H1 (cell line): Measurements from ENCODE around the gene LLGL2. TPM values are rescaled to one million over a fixed set of nuclear protein-coding genes. Genes with fewer than 3 reads are reported as not detected.
A peak's percentile ranks its signal among the peaks of the same experiment; 100 is the strongest.

Experiments
- CTCF ChIA-PET: fragments of 300-600 bp; sonication (Branson Sonifier 250); formaldehyde crosslinking; loops from one replicate; lab custom pipeline; 2021; ENCODE audit not compliant: partially characterized antibody; lab: Charles Lee
- POLR2A ChIA-PET: fragments of 300-600 bp; sonication (Branson Sonifier 250); formaldehyde crosslinking; loops from one replicate; lab custom pipeline; 2021; ENCODE audit warnings: inconsistent platforms; ENCODE audit not compliant: partially characterized antibody; lab: Charles Lee
- DNase-seq, 2 experiments: peaks; one replicate each; pipeline versions ENCODE4 v3.0.0 to v3.0.0-alpha.2; 2010 to 2022; ENCODE audit warnings: low spot score in 2 of 2, low read depth in 1 of 2, mixed read lengths in 1 of 2
- FAIRE-seq: peaks from 2 replicates; lab custom pipeline; 2011; peaks lifted over from hg19 to GRCh38; lab: Jason Lieb, UNC
- H2AFZ ChIP-seq: 2 replicates; pipeline ENCODE4 v1.8.1; 2012; ENCODE audit warnings: low read length, inconsistent platforms
- H2AK5ac ChIP-seq: 2 replicates; pipeline ENCODE4 v1.6.1; 2013; ENCODE audit warnings: low read depth, low read length
- H2BK120ac ChIP-seq: replicated peaks from 2 replicates; pipeline ENCODE3; 2013; ENCODE audit warnings: low read depth, low read length, inconsistent platforms
- H2BK12ac ChIP-seq: 2 replicates; pipeline ENCODE4 v1.6.1; 2013; ENCODE audit warnings: low read depth, low read length
- H2BK15ac ChIP-seq: 2 replicates; pipeline ENCODE4 v1.6.1; 2013; ENCODE audit warnings: low read length
- H2BK20ac ChIP-seq: 2 replicates; pipeline ENCODE4 v1.6.1; 2013; ENCODE audit warnings: low read length
- H2BK5ac ChIP-seq: 2 replicates; pipeline ENCODE4 v1.6.1; 2013; ENCODE audit warnings: low read depth, low read length
- H3K14ac ChIP-seq: 2 replicates; pipeline ENCODE4 v1.6.1; 2013; ENCODE audit warnings: inconsistent platforms; ENCODE audit not compliant: insufficient read length
- H3K18ac ChIP-seq: 2 replicates; pipeline ENCODE4 v1.6.1; 2013; ENCODE audit warnings: low read length; ENCODE audit errors: extremely low read depth
- H3K23ac ChIP-seq: 2 replicates; pipeline ENCODE4 v1.6.1; 2013; ENCODE audit warnings: inconsistent platforms; ENCODE audit not compliant: insufficient read length
- H3K23me2 ChIP-seq: 2 replicates; pipeline ENCODE4 v1.6.1; 2013; ENCODE audit warnings: low read depth, low read length
- H3K27ac ChIP-seq: 2 replicates; pipeline ENCODE4 v1.6.1; 2011; ENCODE audit warnings: low read depth, low read length, inconsistent platforms
- H3K27me3 ChIP-seq, 4 experiments: replicated peaks in 1 of 4; 1 replicate in 1 of 4; 2 replicates in 3 of 4; pipeline versions ENCODE4 v1.6.1 to v1.8.1; 2011 to 2013; ENCODE audit warnings: low read length in 3 of 4, mild to moderate bottlenecking in 3 of 4, inconsistent platforms in 2 of 4, mixed read lengths in 2 of 4, moderate library complexity in 1 of 4; ENCODE audit not compliant: control insufficient read depth in 3 of 4, insufficient read depth in 3 of 4; ENCODE audit errors: extremely low read depth in 1 of 4
- H3K36me3 ChIP-seq, 4 experiments: 2 replicates each; pipeline versions ENCODE4 v1.6.1 to v1.8.1; 2011 to 2013; ENCODE audit warnings: mild to moderate bottlenecking in 4 of 4, low read length in 3 of 4, moderate library complexity in 2 of 4, control low read depth in 1 of 4, inconsistent platforms in 1 of 4; ENCODE audit not compliant: insufficient read depth in 4 of 4, control insufficient read depth in 2 of 4
- H3K4ac ChIP-seq: replicated peaks from 2 replicates; pipeline ENCODE3; 2013; ENCODE audit warnings: low read length, low read depth, mixed read lengths, inconsistent platforms; ENCODE audit not compliant: insufficient read length
- H3K4me1 ChIP-seq, 4 experiments: replicated peaks in 1 of 4; 1 replicate in 1 of 4; 2 replicates in 3 of 4; pipeline versions ENCODE4 v1.6.1 to v1.8.1; 2011 to 2013; ENCODE audit warnings: low read length in 3 of 4, inconsistent platforms in 2 of 4, mixed read lengths in 1 of 4; ENCODE audit not compliant: insufficient read depth in 4 of 4, control insufficient read depth in 3 of 4
- H3K4me2 ChIP-seq, 2 experiments: 2 replicates each; pipeline versions ENCODE4 v1.6.1 to v1.8.1; 2011 to 2013; ENCODE audit warnings: low read depth in 2 of 2, low read length in 2 of 2, control low read depth in 1 of 2, inconsistent platforms in 1 of 2, mild to moderate bottlenecking in 1 of 2; ENCODE audit not compliant: insufficient read depth in 1 of 2
- H3K4me3 ChIP-seq, 4 experiments: fragments of 200-600, 300-600 bp in 1 of 4; sonication (generic), shearing (Covaris generic), sonication (Bioruptor Twin) in 1 of 4; 2 replicates each; pipeline versions ENCODE4 v1.5.1 to v1.8.1; 2011 to 2016; ENCODE audit warnings: low read length in 4 of 4, low read depth in 3 of 4, control low read depth in 2 of 4, inconsistent platforms in 2 of 4, mild to moderate bottlenecking in 2 of 4, mixed read lengths in 1 of 4, moderate library complexity in 1 of 4; ENCODE audit not compliant: insufficient read depth in 2 of 4; ENCODE audit errors: extremely low read depth in 1 of 4
- H3K56ac ChIP-seq: replicated peaks from 2 replicates; pipeline ENCODE3; 2013; ENCODE audit warnings: low read depth, mild to moderate bottlenecking, mixed read lengths, low read length, inconsistent platforms; ENCODE audit not compliant: insufficient read length
- H3K79me1 ChIP-seq: 2 replicates; pipeline ENCODE4 v1.6.1; 2013; ENCODE audit warnings: low read depth, low read length, control low read depth
- H3K79me2 ChIP-seq, 2 experiments: 2 replicates each; pipeline versions ENCODE4 v1.6.1 to v1.8.1; 2012 to 2013; ENCODE audit warnings: low read length in 2 of 2, mild to moderate bottlenecking in 2 of 2, inconsistent platforms in 1 of 2; ENCODE audit not compliant: insufficient read depth in 2 of 2, control insufficient read depth in 1 of 2
- H3K9ac ChIP-seq, 4 experiments: replicated peaks in 1 of 4; 1 replicate in 1 of 4; 2 replicates in 3 of 4; pipeline versions ENCODE4 v1.6.1 to v1.8.1; 2011 to 2013; ENCODE audit warnings: low read depth in 3 of 4, low read length in 3 of 4, control low read depth in 2 of 4, mild to moderate bottlenecking in 2 of 4, moderate library complexity in 2 of 4, inconsistent platforms in 1 of 4; ENCODE audit errors: extremely low read depth in 1 of 4
- H3K9me3 ChIP-seq, 2 experiments: 2 replicates each; pipeline versions ENCODE4 v1.6.1 to v1.8.1; 2012 to 2013; ENCODE audit warnings: mild to moderate bottlenecking in 2 of 2, moderate library complexity in 2 of 2, control low read depth in 1 of 2, inconsistent platforms in 1 of 2, low read depth in 1 of 2, low read length in 1 of 2, mixed read lengths in 1 of 2; ENCODE audit not compliant: insufficient read depth in 2 of 2
- H4K20me1 ChIP-seq, 2 experiments: replicated peaks in 1 of 2; 2 replicates each; pipeline versions ENCODE3 to v1.8.1; 2011 to 2013; ENCODE audit warnings: inconsistent platforms in 2 of 2, low read length in 2 of 2, mild to moderate bottlenecking in 1 of 2; ENCODE audit not compliant: insufficient read depth in 2 of 2, control insufficient read depth in 1 of 2
- H4K5ac ChIP-seq: 2 replicates; pipeline ENCODE4 v1.6.1; 2013; ENCODE audit warnings: low read length, low read depth, mixed read lengths, inconsistent platforms; ENCODE audit not compliant: insufficient read length
- H4K8ac ChIP-seq: 2 replicates; pipeline ENCODE4 v1.8.0; 2013; ENCODE audit warnings: mild to moderate bottlenecking, moderate library complexity, low read length, inconsistent platforms; ENCODE audit not compliant: insufficient read depth; ENCODE audit errors: extremely low read depth
- H4K91ac ChIP-seq: replicated peaks from 2 replicates; pipeline ENCODE3; 2013; ENCODE audit warnings: low read length, mixed read lengths, inconsistent platforms; ENCODE audit not compliant: insufficient read length
- RNF2 ChIP-seq: fragments of 200-900, 300-1000 bp; sonication (generic); IDR thresholded peaks from 2 replicates; pipeline ENCODE4 v1.7.1; 2016; ENCODE audit warnings: borderline replicate concordance, low read depth, mild to moderate bottlenecking, antibody characterized with exemption, low read length; ENCODE audit not compliant: poor library complexity, severe bottlenecking; ENCODE audit errors: missing control alignments
- USF2 ChIP-seq: IDR thresholded peaks from 2 replicates; pipeline ENCODE4 v1.6.1; 2011; ENCODE audit warnings: low read length, improper control_type of control experiment
- WGBS, 2 experiments: shearing (Covaris generic) in 1 of 2; methylation state at CpG; one replicate each; pipeline versions ENCODE4 v1.1.6 to v1.1.7; 2013 to 2015; ENCODE audit warnings: low lambda C conversion rate in 2 of 2, mixed read lengths in 2 of 2, inconsistent platforms in 1 of 2, low coverage in 1 of 2, missing lambda C conversion rate in 1 of 2; ENCODE audit not compliant: insufficient replicate concordance in 2 of 2, insufficient coverage in 1 of 2, insufficient read length in 1 of 2; ENCODE audit errors: extremely low coverage in 1 of 2, missing lambda C conversion rate in 1 of 2; 5-methylcytosine and 5-hydroxymethylcytosine counted together
- polyA plus RNA-seq, 7 experiments: library from polyadenylated mRNA; depleted of rRNA in 3 of 7; stranded (reverse) in 5 of 7; unstranded in 2 of 7; fragments of >200 nt in 5 of 7; fragments of 200-250 nt in 2 of 7; gene quantifications; 1 replicate in 5 of 7; 2 replicates in 1 of 7; 4 replicates in 1 of 7; pipeline versions ENCODE4 v1.2.1 to v1.2.3, GENCODE V29; 2011 to 2013; ENCODE audit warnings: missing spikeins in 2 of 7, mixed read lengths in 2 of 7
- total RNA-seq: library from RNA; stranded (reverse); fragmentation: NEBNext Ultra II Directional; extraction: Animal tissue kit (Norgen Biotek cat#: 25700); gene quantifications from 2 replicates; pipeline ENCODE4 v1.2.1, GENCODE V29; 2021

The LLGL2 gene
- total and polyA plus RNA-seq, 2 of the 8 experiments (the other 6 are each of a cell fraction or from before 2014, with no cell fraction given), result 64.5 to 77.1 TPM

- Histone ChIP-seq H2BK20ac (no peak overlapping the region), H3K4me3 (no peak overlapping the region), H3K4ac (no peak overlapping the region), H3K18ac (no peak overlapping the region), H3K36me3 (no peaks in the 10 kb centered on the region), H3K14ac (no peak overlapping the region), H2AFZ (no peak overlapping the region), H3K27ac (no peak overlapping the region), H3K27me3 (no peaks in the 10 kb centered on the region), H3K56ac (no peak overlapping the region), H3K23ac (no peak overlapping the region), H2BK5ac (peak overlapping the region; percentile 15; the same call in 1 of the 2 replicates), H4K20me1 (peaks cover under 1 to 5% of the 10 kb centered on the region in 2 experiments), H3K23me2 (no peaks in the 10 kb centered on the region), H3K4me1 (peaks cover 0 to 8% (median 0%) of the 10 kb centered on the region in 4 experiments; a peak in 5 of 7 replicates), H2AK5ac (no peak overlapping the region), H2BK12ac (no peak overlapping the region), H3K9me3 (no peaks in the 10 kb centered on the region), H3K9ac (no peak overlapping the region), H4K8ac (no peak overlapping the region), H3K79me2 (no peaks in the 10 kb centered on the region; a peak in 1 of 4 replicates), H4K5ac (no peak overlapping the region), H2BK120ac (no peak overlapping the region), H2BK15ac (0 out of 2 replicates have a peak overlapping the region, but pooled peaks have one; percentile 53), H3K79me1 (peaks cover 2% of the 10 kb centered on the region; the same call in 1 of the 2 replicates), H4K91ac (no peak overlapping the region), H3K4me2 (no peak overlapping the region)
- TF ChIP-seq RNF2, result no peak
- TF ChIP-seq USF2, result no peak
- ChIA-PET CTCF (interaction anchor here (1.0 to 4.5 kb wide), 4 partner anchors 8 to 84 kb away, joined by 3 to 27 read pairs (median 4); no protein-coding TSS in a partner anchor), POLR2A (no interaction called here)
- DNase-seq (no peak), FAIRE-seq (no peak)
- 92% methylated on average over 13 of the region's 13 CpGs; no CpG with 5 or more reads in 1 of the 2 experiments for WGBS, 2 experiments
Measured at GRCh38 chr17:75539967-75540729, 14.7 kb downstream of the LLGL2 start.
